Panc1 (cell line): Measurements from ENCODE around the gene TRPM6. TPM values are rescaled to one million over a fixed set of nuclear protein-coding genes. Genes with fewer than 3 reads are reported as not detected.

ENCODE experiments used
- ATAC-seq: fragments of 200-7000 bp; cut with Tn5 transposase; 2 replicates; pipeline ENCODE4 v1.9.1; 2020; ENCODE audit warnings: mild to moderate bottlenecking, moderate library complexity
- BruUV-seq: library from RNA; stranded (reverse); fragments of 400-500 nt; replicated peaks from 2 replicates; lab custom pipeline; 2021; lab: Mats Ljungman, UMichigan
- CTCF ChIA-PET: fragments of 300-600 bp; sonication (Branson Sonifier 250); formaldehyde crosslinking; loops from one replicate; lab custom pipeline; 2022; ENCODE audit warnings: antibody characterized with exemption; lab: Charles Lee
- POLR2A ChIA-PET: fragments of 300-600 bp; sonication (Branson Sonifier 250); formaldehyde crosslinking; loops from one replicate; lab custom pipeline; 2022; ENCODE audit warnings: antibody characterized with exemption; lab: Charles Lee
- DNase-seq: peaks from one replicate; pipeline ENCODE4 v3.0.0-alpha.2; 2010; ENCODE audit warnings: low read depth, low spot score
- H3K27ac ChIP-seq: 2 replicates; pipeline ENCODE4 v1.5.1; 2011; ENCODE audit warnings: mild to moderate bottlenecking, low read length, inconsistent platforms
- H3K27me3 ChIP-seq: fragments of 200-500 bp; sonication (Bioruptor generic); 2 replicates; pipeline ENCODE4 v1.6.0; 2014; ENCODE audit warnings: low read length, inconsistent platforms; ENCODE audit not compliant: control insufficient read depth, insufficient read depth
- H3K36me3 ChIP-seq: fragments of 200-500 bp; sonication (Bioruptor generic); 2 replicates; pipeline ENCODE4 v1.5.1; 2014; ENCODE audit warnings: inconsistent platforms, mild to moderate bottlenecking, low read length, moderate library complexity; ENCODE audit not compliant: control insufficient read depth, insufficient read depth
- H3K4me1 ChIP-seq: 2 replicates; pipeline ENCODE4 v1.5.1; 2011; ENCODE audit warnings: inconsistent platforms, mild to moderate bottlenecking, low read length, moderate library complexity; ENCODE audit not compliant: control insufficient read depth, insufficient read depth
- H3K4me3 ChIP-seq, 2 experiments: 2 replicates each; pipeline ENCODE4 v1.5.1; 2011 to 2012; ENCODE audit warnings: low read depth in 2 of 2, low read length in 2 of 2, mild to moderate bottlenecking in 2 of 2, inconsistent platforms in 1 of 2, moderate library complexity in 1 of 2
- H3K9me3 ChIP-seq: fragments of 200-500 bp; sonication (Bioruptor generic); 2 replicates; pipeline ENCODE4 v1.5.1; 2014; ENCODE audit warnings: low read depth, mild to moderate bottlenecking, inconsistent platforms, low read length, moderate library complexity; ENCODE audit not compliant: control insufficient read depth, insufficient read depth
- CTCF ChIP-seq: fragments of 450-650 bp; IDR thresholded peaks from 2 replicates; pipeline ENCODE4 v1.5.1; 2017; ENCODE audit warnings: mild to moderate bottlenecking
- POLR2AphosphoS5 ChIP-seq: IDR thresholded peaks from 2 replicates; pipeline ENCODE4 v1.6.1; 2012; ENCODE audit warnings: mild to moderate bottlenecking, low read depth, low read length, moderate library complexity
- REST ChIP-seq, 2 experiments: IDR thresholded peaks; 2 replicates each; pipeline ENCODE4 v1.6.1; 2011 to 2012; ENCODE audit warnings: low read depth in 2 of 2, control low read depth in 1 of 2, low read length in 1 of 2, mild to moderate bottlenecking in 1 of 2, moderate library complexity in 1 of 2; ENCODE audit not compliant: insufficient read depth in 1 of 2
- SIN3A ChIP-seq: IDR thresholded peaks from 2 replicates; pipeline ENCODE4 v1.6.1; 2012; ENCODE audit warnings: low read depth, mild to moderate bottlenecking, low read length, moderate library complexity, borderline replicate concordance; ENCODE audit not compliant: insufficient read depth
- TCF7L2 ChIP-seq: IDR thresholded peaks from 2 replicates; pipeline ENCODE4 v1.6.1; 2011; ENCODE audit warnings: mild to moderate bottlenecking, low read depth, low read length, inconsistent platforms
- in situ Hi-C: cut with HindIII; loops from 2 replicates; pipeline ENCODE4 v1.10.0; 2016; ENCODE audit warnings: low sequenced_read_pairs, low pct_unique_long_range_greater_than_20kb
- intact Hi-C: fragments of 100-400 bp; cut with micrococcal nuclease; formaldehyde crosslinking; loops from one replicate; pipeline ENCODE4 v1.10.0; 2022; ENCODE audit not compliant: unreplicated experiment
- total RNA-seq: library from RNA; stranded (reverse); gene quantifications from one replicate; pipeline ENCODE4 v1.2.1, GENCODE V29; 2021; ENCODE audit not compliant: unreplicated experiment

Gene TRPM6
- total RNA-seq, 1 experiment from 2014 or later = 0.05 TPM

GRCh38 chr9:74783408-74783807 lies 104.3 kb downstream of the TRPM6 start:
- Histone ChIP-seq H3K27ac (no peak overlapping the region), H3K4me3 (no peak overlapping the region), H3K36me3 (no peaks in the 10 kb centered on the region), H3K27me3 (no peaks in the 10 kb centered on the region), H3K4me1 (no peaks in the 10 kb centered on the region), H3K9me3 (no peaks in the 10 kb centered on the region)
- no TSS peak for BruUV-seq
- no peak for TF ChIP-seq POLR2AphosphoS5
- no peak for TF ChIP-seq CTCF
- no peak for TF ChIP-seq SIN3A
- no peak for TF ChIP-seq REST (IDR thresholded peaks at IDR 0.05; ENCODE audit: insufficient read depth in 1 of 2, low read depth in 2 of 2, low read length in 1 of 2)
- no peak for TF ChIP-seq TCF7L2
- ATAC-seq = no peak
- ChIA-PET CTCF (interaction anchor here (0.6 kb wide), 1 partner anchor 159 kb away, joined by 6 read pairs; no protein-coding TSS in a partner anchor), POLR2A (no interaction called here)
- intact Hi-C loops (no loop called here), in situ Hi-C loops (no loop called here)
- DNase-seq = no peak

GRCh38 chr9:74777136-74777879 lies 110.4 kb downstream of the TRPM6 start:
- H3K27me3 ChIP-seq = no peaks in the 10 kb centered on the region
- POLR2A ChIA-PET = no interaction called here
- in situ Hi-C loops (no loop called here), intact Hi-C loops (loop anchor here (10.0 kb wide), 1 partner anchor 177 kb away; the partner anchor contains the start of gene C9orf40)
- H3K36me3 ChIP-seq = no peaks in the 10 kb centered on the region
- no peak overlapping the region for H3K4me3 ChIP-seq
- no peak overlapping the region for H3K27ac ChIP-seq
- H3K9me3 ChIP-seq = no peaks in the 10 kb centered on the region
- no peaks in the 10 kb centered on the region for H3K4me1 ChIP-seq
- DNase-seq (no peak), ATAC-seq (no peak)
- CTCF ChIA-PET = interaction anchor here (0.6 kb wide), 1 partner anchor 270 kb away, joined by 4 read pairs; no protein-coding TSS in a partner anchor
- TF ChIP-seq CTCF (peak; percentile 74), POLR2AphosphoS5 (no peak)
- no TSS peak for BruUV-seq
